HG03575 (cell line): ENCODE data around the gene RUBCNL.
"Not testable (repeated sequence)": the region's sequence is repeated elsewhere in the genome, so short reads cannot be mapped to it uniquely, and the experiment has no call there.

Experiments
- ATAC-seq: cut with Tn5 transposase; IDR thresholded peaks from one replicate; pipeline ENCODE4 v1.9.1; 2021; ENCODE audit not compliant: unreplicated experiment, insufficient number of reproducible peaks, low FRiP score; ENCODE audit errors: extremely low read depth

Gene RUBCNL

GRCh38 chr13:46379611-46380010 is 7.4 kb downstream of the RUBCNL start:
- ATAC-seq = no peak

GRCh38 chr13:46378411-46378810 is 8.6 kb downstream of the RUBCNL start:
- no peak for ATAC-seq

GRCh38 chr13:46377554-46377953 is 9.5 kb downstream of the RUBCNL start:
- no peak for ATAC-seq

- ATAC-seq = no peak
Observed at GRCh38 chr13:46374710-46375109, 12.3 kb downstream of the RUBCNL start.

- no peak for ATAC-seq
Observed at GRCh38 chr13:46373623-46374022, 13.4 kb downstream of the RUBCNL start.

- ATAC-seq = not testable (repeated sequence)
Observed at GRCh38 chr13:46372938-46373337, 14.1 kb downstream of the RUBCNL start.

- ATAC-seq = no peak
Observed at GRCh38 chr13:46372071-46372470, 15.0 kb downstream of the RUBCNL start.

- ATAC-seq = no peak
Observed at GRCh38 chr13:46369506-46370277, 17.4 kb downstream of the RUBCNL start.

- ATAC-seq = no peak
Observed at GRCh38 chr13:46367617-46368327, 19.3 kb downstream of the RUBCNL start.

GRCh38 chr13:46361276-46361934 is 25.6 kb downstream of the RUBCNL start:
- ATAC-seq = no peak

GRCh38 chr13:46360604-46361003 is 26.4 kb downstream of the RUBCNL start:
- no peak for ATAC-seq

GRCh38 chr13:46359714-46360113 is 27.3 kb downstream of the RUBCNL start:
- ATAC-seq = no peak

GRCh38 chr13:46355901-46356590 is 31.0 kb downstream of the RUBCNL start:
- ATAC-seq = no peak

GRCh38 chr13:46355088-46355468 is 32.0 kb downstream of the RUBCNL start:
- no peak for ATAC-seq

- no peak for ATAC-seq
Observed at GRCh38 chr13:46354156-46355087, 32.6 kb downstream of the RUBCNL start.

GRCh38 chr13:46352805-46353204 is 34.2 kb downstream of the RUBCNL start:
- no peak for ATAC-seq

- ATAC-seq = no peak
Observed at GRCh38 chr13:46350003-46350402, 37.0 kb downstream of the RUBCNL start.

- ATAC-seq = no peak
Observed at GRCh38 chr13:46348961-46349360, 38.1 kb downstream of the RUBCNL start.
